GM19438 (cell line): ENCODE measurements around the gene CDKN1B.
A peak's percentile ranks its signal among the peaks of the same experiment; 100 is the strongest.

ENCODE experiments used
- ATAC-seq: cut with Tn5 transposase; IDR thresholded peaks from one replicate; pipeline ENCODE4 v1.9.1; 2021; ENCODE audit warnings: low read depth; ENCODE audit not compliant: unreplicated experiment

Gene CDKN1B

DNA sequence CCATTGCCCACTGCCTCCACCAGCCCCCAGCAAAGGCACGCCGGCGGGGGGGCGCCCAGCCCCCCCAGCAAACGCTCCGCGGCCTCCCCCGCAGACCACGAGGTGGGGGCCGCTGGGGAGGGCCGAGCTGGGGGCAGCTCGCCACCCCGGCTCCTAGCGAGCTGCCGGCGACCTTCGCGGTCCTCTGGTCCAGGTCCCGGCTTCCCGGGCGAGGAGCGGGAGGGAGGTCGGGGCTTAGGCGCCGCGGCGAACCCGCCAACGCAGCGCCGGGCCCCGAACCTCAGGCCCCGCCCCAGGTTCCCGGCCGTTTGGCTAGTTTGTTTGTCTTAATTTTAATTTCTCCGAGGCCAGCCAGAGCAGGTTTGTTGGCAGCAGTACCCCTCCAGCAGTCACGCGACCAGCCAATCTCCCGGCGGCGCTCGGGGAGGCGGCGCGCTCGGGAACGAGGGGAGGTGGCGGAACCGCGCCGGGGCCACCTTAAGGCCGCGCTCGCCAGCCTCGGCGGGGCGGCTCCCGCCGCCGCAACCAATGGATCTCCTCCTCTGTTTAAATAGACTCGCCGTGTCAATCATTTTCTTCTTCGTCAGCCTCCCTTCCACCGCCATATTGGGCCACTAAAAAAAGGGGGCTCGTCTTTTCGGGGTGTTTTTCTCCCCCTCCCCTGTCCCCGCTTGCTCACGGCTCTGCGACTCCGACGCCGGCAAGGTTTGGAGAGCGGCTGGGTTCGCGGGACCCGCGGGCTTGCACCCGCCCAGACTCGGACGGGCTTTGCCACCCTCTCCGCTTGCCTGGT, at the start of gene CDKN1B:
Gene CDKN1B, plus strand, starts transcription at position 576 of the 793 bp plus-strand sequence. CDS start 472 bp downstream, outside the sequence.
- peak; percentile 33 for ATAC-seq

DNA sequence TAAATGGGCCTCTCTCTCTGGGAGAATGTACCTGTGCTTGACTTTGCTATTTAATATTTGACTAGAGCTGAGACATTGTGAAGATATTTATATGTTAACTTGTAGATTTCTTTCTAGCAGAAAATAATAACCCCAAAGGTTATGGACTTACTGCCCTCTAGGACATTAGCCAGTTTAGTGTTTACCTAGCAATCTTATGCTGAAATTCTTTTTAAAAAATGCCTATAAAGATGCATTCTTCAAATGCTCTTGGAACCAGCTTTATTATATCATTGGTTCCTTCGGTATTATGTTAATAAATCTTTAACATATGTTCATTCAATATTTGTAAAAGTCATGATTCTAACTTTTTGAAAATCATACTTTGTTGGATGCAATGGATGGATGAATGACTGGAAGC, 49.2 kb upstream of the CDKN1B start:
- no peak for ATAC-seq

DNA sequence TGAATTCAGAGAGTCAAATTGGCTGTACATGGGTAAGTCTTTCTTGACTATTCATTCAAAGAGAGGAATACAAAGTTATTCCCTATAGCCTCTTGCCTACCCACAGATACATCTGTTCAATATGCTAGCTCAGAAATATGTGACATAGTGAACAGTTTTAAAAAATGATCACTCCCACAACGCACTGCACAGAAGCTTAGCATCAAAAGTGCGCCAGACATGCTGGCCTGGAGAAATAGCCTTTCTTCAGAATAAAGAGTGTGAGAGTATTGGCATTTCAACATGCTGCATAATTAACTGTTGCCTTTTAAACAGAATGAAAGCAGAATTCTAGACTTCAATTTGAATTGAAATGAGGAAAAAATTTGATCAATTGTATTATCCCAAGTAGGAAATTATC, 48.1 kb upstream of the CDKN1B start:
- ATAC-seq: no peak

DNA sequence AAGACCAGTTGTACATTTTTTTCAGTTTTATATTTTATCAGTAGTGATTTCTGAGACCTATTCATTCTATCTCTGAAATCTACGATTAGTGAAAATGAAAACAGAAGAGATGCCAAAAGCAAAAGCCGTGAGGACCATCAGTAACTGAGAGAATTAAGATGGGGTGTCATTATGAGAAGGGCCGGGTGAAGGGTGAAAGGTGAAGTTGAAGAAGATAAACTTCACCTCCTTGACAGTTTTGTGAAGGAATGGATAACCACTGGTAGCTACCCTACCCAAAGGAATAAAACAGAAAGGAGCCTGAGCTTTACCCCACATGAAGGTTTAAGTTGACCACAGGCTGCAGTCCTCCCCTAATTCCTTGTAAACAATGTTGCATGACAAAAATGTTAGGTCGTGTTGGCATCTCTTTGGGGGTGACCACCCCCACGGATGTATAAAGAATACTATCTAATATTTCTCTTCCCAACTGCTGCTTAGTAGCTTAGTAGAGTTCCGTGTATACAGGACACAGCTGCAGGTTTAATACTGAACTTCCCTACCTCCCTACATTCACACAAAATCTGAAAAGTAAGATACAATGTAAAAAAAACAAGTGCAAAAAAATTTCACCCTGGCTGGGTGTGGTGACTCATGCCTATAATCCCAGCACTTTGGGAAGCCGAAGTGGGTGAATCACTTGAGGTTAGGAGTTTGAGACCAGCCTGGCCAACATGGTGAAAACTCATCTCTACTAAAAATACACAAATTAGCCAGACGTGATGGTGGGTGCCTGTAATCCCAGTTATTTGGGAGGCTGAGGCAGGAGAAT, 45.1 kb upstream of the CDKN1B start:
- ATAC-seq: no peak

DNA sequence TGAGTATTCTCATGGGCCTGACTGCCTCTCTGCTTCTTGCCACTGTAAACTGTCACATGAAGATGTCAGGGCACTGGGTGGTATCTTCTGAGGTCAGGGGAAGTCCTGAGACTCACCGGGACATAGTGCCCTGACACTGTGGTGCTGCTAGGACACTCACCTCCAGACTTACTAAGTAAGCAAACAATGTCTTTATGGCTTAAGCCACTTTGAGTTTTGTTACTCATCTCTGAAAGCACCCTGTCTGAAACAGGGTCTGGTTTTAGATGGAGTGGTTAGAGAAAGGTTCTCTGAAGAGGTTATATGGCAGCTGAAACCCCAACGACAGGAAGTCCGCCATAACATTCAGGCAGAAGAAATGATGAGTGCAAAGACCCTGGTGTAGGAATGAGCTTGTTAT, 43.9 kb upstream of the CDKN1B start:
- no peak for ATAC-seq

DNA sequence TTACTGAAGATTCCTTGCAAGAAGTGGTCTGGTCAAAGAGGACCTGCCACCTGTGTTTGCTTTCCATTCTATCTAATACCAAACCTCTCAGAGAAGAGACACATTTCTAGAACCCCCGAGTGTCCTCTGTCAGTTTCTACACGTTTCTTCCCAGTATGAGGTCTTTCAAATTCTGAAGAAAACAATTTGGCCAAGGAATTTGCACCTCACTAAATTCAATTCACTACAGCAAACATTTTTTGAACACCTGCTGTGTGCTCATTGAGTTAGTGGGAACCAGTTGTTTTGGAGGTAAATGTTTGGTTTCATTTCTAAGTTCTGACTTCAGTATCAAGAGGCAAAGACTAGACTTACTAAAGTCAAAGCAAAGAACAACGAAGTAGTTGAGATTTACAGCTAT, 40.6 kb upstream of the CDKN1B start:
- ATAC-seq: no peak

DNA sequence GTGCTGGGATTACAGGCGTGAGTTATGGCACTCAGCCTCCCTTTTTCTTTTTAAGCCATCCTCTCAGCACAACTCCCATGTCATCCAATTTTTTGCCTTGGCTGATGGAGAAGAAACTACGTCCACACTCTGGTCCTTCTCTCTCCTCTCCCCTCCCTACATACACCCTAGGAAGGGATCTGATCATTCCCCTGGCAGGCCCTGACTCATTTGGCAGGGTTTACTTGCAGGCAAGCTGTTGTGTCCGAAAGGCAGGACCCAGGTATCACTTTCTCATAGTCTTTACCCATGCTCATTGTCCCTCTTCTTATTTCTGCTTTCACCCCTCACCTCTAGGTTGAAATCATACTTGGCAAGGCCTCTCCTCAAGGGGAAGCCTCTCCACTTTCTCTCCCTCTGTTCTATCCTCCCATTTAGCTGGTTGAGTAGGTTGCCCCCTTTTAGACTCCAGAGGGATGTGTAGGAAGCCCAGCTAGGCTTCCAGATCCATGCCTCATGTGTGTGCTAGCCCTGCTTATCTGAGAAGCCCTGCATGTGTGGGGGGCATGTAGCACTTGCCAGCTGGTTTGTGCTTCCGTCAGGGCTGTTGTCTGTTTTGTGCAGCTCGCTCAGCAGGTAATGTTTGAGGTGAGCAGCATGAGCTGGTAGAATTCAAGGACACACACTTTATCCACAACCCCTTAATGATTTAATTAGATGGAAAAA, 36.0 kb upstream of the CDKN1B start:
- no peak for ATAC-seq

DNA sequence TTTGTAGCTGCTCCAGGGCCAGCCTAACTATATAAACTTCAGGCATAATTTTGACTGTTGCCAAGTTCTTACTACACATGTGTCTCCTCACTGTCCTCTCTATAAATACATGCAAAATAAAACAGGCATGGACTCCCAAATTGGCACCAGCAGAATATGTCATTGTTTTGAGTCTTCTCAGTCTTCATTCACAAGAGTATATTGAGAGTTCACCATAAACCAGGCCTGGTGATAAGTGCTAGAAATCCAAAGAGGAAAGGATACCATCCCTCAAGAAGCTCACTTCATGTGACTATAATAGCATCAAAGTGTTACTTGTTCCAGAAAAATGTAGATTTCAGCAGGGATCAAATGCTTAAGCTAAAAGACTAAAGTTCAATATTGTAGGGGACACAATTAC, 34.9 kb upstream of the CDKN1B start:
- no peak for ATAC-seq

DNA sequence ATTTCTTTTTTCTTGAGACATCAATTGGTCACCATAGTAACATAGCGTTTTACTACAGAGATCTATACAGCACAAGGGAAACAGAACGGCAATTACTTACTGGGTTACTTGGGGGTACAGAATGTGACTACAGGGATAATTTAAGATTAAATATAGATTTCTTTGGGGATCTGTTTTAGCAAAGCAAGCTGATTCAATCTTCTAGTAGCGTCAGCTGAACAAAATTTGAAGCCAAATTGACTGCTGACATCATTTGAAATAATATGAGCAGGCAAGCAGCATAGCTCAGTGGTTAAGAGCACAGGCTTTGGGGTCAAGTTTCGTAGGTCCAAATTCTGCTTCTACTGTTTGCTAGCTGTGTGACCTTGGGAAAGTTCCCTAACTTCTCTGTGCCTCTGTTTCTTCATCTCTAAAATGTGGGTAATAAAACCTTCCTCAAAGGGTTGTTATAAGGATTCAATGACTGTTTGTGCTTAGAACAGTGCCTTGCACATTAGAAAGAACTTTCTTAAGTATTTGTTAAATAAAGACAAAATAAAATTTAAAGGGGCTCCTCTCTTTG, 34.0 kb upstream of the CDKN1B start:
- ATAC-seq: no peak

DNA sequence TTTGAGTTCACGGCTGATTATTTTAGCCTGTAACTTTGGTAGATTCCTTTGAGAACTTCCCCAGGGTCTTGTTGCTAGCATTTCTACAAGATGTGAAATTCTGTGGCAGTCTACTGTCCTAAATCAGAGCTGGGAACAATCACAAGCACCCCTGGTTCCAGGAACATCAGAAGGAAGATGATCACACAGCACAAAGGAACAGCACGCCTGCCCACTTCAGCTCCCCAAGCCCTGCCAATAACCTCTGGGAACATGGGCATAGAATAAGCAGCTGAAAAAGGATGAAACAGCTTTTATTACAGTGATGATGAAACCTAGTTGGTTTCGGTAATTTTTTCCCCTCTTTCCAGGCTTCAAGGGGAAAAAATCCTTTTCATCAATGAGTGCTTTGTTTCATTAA, 33.4 kb upstream of the CDKN1B start:
- no peak for ATAC-seq

DNA sequence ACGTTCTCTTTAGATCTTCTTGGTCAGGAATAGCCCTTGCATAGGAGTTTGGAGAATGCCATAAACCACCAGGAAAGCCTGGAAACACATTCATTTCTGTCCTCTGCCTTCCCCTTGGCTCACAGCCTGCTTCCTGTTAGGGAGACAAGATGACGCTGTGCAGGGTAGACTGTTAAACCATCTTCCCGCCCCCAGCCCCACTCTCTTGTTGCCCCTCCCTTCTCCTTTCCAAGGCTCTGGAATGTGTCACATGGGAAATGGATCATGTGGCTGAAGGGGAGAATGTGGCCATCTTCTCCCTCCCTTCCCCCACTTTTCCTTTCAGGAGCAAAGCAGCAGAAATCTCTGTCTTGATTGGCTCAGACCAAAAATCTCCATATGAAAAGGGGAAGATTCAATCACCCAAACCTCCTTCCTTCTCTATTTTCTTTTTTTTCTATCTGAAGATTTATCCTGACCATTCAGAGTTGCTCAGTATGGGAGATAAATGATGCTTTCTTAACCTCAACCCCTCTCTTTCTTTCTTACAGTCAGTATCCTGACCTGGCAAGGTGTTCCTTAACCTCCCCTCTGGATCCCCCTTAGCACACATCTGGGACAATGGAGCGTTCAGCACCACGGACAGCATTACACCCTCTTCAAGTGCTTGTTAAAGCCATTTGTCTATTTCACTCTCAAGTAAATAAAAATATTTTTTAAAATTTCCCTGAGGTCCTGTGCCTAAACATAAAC, 32.6 kb upstream of the CDKN1B start:
- no peak for ATAC-seq

DNA sequence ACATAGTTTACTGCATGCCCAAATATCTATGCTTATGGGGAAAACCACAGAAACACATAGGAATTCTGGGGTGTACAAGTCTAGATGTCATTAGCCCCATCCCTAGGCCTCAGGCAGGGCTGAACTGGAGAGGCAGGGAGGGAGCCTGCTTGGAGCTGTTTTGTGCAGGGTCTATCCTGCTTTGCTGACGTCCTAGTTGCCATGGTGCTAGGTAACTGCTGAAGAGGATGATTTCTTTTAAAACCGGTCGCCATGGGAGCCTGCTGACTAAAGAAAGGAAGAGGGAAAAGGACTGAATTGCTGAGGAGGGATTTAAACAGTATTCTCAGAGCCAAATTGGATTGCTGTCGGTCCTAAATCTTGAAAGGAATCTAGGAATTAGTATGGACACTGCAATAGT, 31.9 kb upstream of the CDKN1B start:
- ATAC-seq: no peak

DNA sequence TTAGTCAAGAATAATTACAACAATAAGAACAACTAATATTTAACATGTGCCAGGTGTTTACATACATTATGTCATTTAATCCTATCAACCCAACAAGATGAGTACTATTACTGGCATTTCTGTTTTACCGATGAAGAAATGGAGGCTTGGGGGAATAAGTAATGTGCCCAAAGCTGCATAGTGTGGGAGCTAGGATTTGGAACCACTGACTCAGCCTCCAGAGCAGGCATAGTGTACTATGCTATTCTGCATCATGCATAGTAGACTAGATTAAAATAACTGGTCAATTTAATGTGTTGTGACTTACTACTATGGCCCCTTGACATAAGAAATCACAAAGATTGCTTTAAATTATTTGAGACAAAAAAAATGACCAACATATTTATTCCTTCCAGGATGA, 30.7 kb upstream of the CDKN1B start:
- no peak for ATAC-seq

DNA sequence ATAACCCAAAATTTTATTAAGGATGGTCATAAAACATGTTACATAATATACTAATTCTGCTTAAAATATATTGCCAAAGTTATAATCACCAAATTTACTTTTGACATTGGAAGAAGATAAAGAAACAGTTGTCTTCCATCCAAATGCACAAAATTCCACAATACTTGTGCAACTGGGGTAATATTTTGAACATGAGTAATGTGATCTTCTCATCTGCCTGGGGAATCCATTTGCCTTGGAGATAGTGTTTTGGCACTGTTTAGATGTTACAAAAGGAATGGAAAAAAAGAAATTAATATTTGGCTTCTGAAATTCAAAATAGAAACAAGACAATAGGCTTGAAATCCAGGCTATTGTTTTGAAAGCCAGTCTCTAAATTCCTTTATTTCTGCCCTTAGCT, 30.2 kb upstream of the CDKN1B start:
- ATAC-seq: no peak

DNA sequence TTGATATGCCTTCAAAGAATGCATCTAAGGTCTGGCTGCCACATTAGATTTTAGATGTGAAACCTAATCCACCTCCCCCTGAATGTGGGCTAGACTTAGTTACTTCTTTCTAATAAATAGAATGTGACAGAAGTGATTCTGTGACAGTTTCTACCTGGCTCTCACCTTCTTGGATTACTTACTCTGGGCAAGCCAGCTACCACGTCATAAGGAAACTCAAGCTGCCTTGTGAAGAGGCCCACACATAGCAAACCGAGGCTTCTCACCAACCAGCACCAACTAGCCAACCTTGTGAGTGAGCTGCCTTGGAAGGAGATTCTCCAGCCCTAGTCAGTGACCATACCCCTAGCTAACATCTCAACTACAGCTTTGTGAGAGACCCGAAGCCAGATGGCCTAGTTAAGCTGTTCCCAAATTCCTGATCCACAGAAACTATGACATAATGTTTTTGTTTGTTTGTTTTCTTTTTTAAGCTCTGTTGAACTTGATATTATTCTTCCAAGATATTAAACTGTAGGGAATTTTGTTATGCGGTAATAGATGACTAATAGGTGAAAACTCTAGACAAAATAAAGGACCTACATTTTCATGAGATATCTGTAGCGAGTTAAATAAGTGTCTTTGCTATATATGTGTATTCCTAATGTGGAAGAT, 27.4 kb upstream of the CDKN1B start:
- ATAC-seq: no peak

DNA sequence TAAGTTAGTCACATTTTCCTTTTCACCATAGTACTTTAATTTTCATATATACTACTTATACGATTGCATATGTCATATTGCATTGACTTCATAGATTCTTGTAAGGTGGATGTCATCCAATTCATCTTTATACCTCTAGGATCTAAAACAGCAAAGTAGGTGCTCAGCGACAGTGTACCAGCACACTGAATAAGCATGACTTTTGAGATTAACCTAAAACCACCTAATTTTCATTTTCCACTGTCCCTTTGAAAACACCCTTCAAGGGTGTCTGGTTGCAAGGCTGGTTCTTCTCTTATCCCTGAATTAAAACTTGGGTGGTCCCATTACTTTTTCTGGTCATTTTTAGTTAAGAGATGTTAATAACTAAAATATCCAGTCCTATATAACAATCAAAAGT, 25.6 kb upstream of the CDKN1B start:
- ATAC-seq: no peak

DNA sequence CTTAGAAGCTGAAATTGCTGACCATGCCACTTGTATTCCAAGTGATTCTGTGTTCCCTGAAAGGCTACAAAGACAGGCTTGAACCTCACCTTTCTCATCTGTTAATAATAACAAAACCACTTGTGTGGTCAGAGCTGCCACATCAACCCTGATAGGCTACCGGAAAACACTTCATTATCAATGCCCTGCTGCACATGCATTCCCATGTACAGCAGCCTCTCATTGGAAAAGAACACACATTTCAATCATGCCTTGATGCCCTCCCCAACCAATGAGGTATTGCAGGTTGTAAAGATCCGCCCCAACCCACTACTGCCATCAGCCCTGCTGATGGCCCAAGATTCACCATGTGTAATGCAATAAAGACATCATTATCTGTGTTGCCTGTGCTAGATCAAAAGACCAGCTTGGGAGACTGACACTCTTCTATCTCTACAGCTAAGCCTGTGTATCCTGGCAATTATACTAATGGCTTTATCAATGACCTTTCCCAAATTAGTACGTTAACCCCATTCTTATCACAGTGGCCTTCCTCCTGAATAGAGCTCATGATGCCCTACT, 24.0 kb upstream of the CDKN1B start:
- ATAC-seq: no peak

DNA sequence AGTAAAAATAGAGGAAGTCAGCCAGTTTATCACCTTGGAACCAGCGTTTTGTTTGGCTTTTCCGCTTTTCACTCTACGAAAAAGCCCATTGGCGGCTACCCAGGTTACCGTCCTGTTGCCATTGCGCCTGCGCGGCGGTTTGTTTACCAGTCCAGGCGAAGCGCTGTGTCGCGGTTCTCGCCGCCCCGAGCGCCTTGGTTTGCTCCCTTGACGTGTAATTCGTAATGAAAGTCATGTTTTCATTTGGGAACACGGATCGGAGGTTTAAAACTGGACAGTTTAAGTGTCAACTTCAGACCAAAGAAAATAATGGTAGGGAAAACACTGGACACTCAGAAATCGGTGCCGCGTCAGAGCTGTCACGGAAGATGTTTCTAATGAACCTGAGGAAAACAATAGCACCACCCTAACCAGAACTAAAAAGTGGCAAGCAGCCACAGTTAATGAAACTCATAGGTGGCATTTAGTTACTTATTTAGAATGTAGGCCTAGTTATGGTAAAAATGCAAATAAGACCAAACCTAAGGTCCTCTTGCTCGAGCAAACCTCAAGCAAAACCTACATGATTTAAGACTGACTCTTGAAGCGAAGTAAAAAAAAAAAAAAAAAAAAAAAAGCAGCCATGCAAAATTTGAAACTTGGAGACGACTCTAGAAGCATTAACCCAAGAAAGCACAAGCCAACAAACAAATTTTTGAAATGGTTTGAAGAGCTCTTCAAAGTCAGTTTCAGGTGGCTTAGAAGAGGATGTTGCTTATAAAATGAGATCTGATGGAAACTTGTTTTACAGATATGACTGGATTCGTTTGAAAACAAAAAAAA, 20.4 kb upstream of the CDKN1B start:
- ATAC-seq: peak; percentile 67

DNA sequence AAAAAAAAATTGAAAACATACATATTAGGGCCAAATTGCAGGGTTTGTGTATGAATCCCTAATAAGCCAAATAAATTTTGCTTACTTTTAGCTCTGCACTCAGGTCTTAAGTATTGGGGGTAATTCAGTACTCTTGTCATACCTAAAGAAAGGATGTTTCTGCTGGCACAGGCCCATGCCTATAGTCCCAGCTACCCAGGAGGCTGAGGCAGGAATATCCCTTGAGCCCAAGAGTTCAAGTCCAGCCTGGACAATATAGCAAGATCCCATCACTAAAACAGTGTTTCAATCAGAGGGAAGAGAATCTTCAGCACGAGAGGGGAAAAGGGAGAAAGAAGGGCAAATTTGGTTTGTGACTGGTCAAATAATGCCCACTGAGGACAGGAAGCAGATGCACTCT, 17.8 kb upstream of the CDKN1B start:
- no peak for ATAC-seq
